H1 (cell line): ENCODE data around the gene ZNF423. TPM values are rescaled to one million over a fixed set of nuclear protein-coding genes. Genes with fewer than 3 reads are reported as not detected.

Source experiments
- BRCA1 ChIP-seq: IDR thresholded peaks from 2 replicates; pipeline ENCODE4 v1.6.1; 2012; ENCODE audit warnings: low read depth, low read length, improper control_type of control experiment
- CBX5 ChIP-seq: fragments of 300-800, 300-1000 bp; sonication (generic); IDR thresholded peaks from 2 replicates; pipeline ENCODE4 v1.7.1; 2016; ENCODE audit warnings: antibody characterized with exemption, low read length, low read depth
- CBX8 ChIP-seq: fragments of 300-800, 300-1000 bp; sonication (generic); IDR thresholded peaks from 2 replicates; pipeline ENCODE4 v1.7.1; 2016; ENCODE audit warnings: low read depth, low read length, borderline replicate concordance
- CEBPB ChIP-seq: IDR thresholded peaks from 2 replicates; pipeline ENCODE4 v1.6.1; 2012; ENCODE audit warnings: low read depth, low read length
- CTBP2 ChIP-seq: IDR thresholded peaks from 2 replicates; pipeline ENCODE4 v1.7.0; 2011; ENCODE audit warnings: borderline replicate concordance, mild to moderate bottlenecking, moderate library complexity, mixed read lengths, low read length; ENCODE audit not compliant: insufficient read depth, insufficient read length
- E2F6 ChIP-seq: IDR thresholded peaks from 2 replicates; pipeline ENCODE4 v1.6.1; 2012; ENCODE audit warnings: inconsistent platforms
- EGR1 ChIP-seq: IDR thresholded peaks from 2 replicates; pipeline ENCODE4 v1.6.1; 2011; ENCODE audit warnings: low read depth, low read length, borderline replicate concordance
- JUN ChIP-seq: IDR thresholded peaks from 2 replicates; pipeline ENCODE4 v1.6.1; 2011; ENCODE audit warnings: low read depth, mild to moderate bottlenecking, improper control_type of control experiment, low read length
- JUND ChIP-seq: IDR thresholded peaks from 2 replicates; pipeline ENCODE4 v1.6.1; 2011; ENCODE audit warnings: mild to moderate bottlenecking, improper control_type of control experiment, low read length
- KDM1A ChIP-seq: fragments of 200-600, 300-600 bp; sonication (generic); IDR thresholded peaks from 2 replicates; pipeline ENCODE4 v1.7.1; 2016; ENCODE audit warnings: mild to moderate bottlenecking, low read length, borderline replicate concordance
- MAX ChIP-seq: IDR thresholded peaks from 2 replicates; pipeline ENCODE4 v1.6.1; 2012; ENCODE audit warnings: inconsistent platforms
- PHF8 ChIP-seq: fragments of 200-600 bp; sonication (generic); conservative IDR thresholded peaks from 2 replicates; pipeline ENCODE4 v1.7.1; 2012; ENCODE audit warnings: low read depth, mild to moderate bottlenecking, inconsistent platforms, low read length, moderate library complexity
- POU5F1 ChIP-seq: IDR thresholded peaks from 2 replicates; pipeline ENCODE4 v1.6.1; 2011; ENCODE audit warnings: low read depth, mild to moderate bottlenecking, low read length, moderate library complexity
- RFX5 ChIP-seq: IDR thresholded peaks from 2 replicates; pipeline ENCODE4 v1.6.1; 2011; ENCODE audit warnings: low read depth, low read length, improper control_type of control experiment, borderline replicate concordance
- RXRA ChIP-seq: IDR thresholded peaks from 2 replicates; pipeline ENCODE4 v1.6.1; 2011; ENCODE audit warnings: low read depth, mild to moderate bottlenecking, low read length, moderate library complexity; ENCODE audit not compliant: insufficient read depth
- SAP30 ChIP-seq: fragments of 300-600 bp; sonication (generic); IDR thresholded peaks from 2 replicates; pipeline ENCODE4 v1.7.1; 2012; ENCODE audit warnings: low read length, moderate library complexity, mild to moderate bottlenecking, inconsistent platforms; ENCODE audit not compliant: insufficient read depth, insufficient replicate concordance
- SP4 ChIP-seq: IDR thresholded peaks from 2 replicates; pipeline ENCODE4 v1.6.1; 2012; ENCODE audit warnings: low read length, inconsistent platforms
- SRF ChIP-seq: IDR thresholded peaks from 2 replicates; pipeline ENCODE4 v1.6.1; 2011; ENCODE audit warnings: mild to moderate bottlenecking, low read depth, low read length, moderate library complexity
- TCF12 ChIP-seq: IDR thresholded peaks from 2 replicates; pipeline ENCODE4 v1.6.1; 2011; ENCODE audit warnings: low read depth, mild to moderate bottlenecking, low read length
- TEAD4 ChIP-seq: IDR thresholded peaks from 2 replicates; pipeline ENCODE4 v1.6.1; 2012; ENCODE audit warnings: low read depth, low read length, inconsistent platforms, mixed read lengths
- YY1 ChIP-seq: IDR thresholded peaks from 2 replicates; pipeline ENCODE4 v1.6.1; 2011; ENCODE audit warnings: low read depth, mild to moderate bottlenecking, low read length
- polyA plus RNA-seq, 7 experiments: library from polyadenylated mRNA; depleted of rRNA in 3 of 7; stranded (reverse) in 5 of 7; unstranded in 2 of 7; fragments of >200 nt in 5 of 7; fragments of 200-250 nt in 2 of 7; gene quantifications; 1 replicate in 5 of 7; 2 replicates in 1 of 7; 4 replicates in 1 of 7; pipeline versions ENCODE4 v1.2.1 to v1.2.3, GENCODE V29; 2011 to 2013; ENCODE audit warnings: missing spikeins in 2 of 7, mixed read lengths in 2 of 7
- total RNA-seq: library from RNA; stranded (reverse); fragmentation: NEBNext Ultra II Directional; extraction: Animal tissue kit (Norgen Biotek cat#: 25700); gene quantifications from 2 replicates; pipeline ENCODE4 v1.2.1, GENCODE V29; 2021

The ZNF423 gene
- total and polyA plus RNA-seq, 2 of the 8 experiments (the other 6 are each of a cell fraction or from before 2014, with no cell fraction given), result 38.2 to 52.3 TPM

- TF ChIP-seq CTBP2 (peak; percentile 44), CBX5 (no peak), EGR1 (0 out of 2 replicates have a peak, but pooled peaks have one; percentile 13), POU5F1 (peak; percentile 34; the same call in 1 of the 2 replicates), SRF (no peak), SAP30 (no peak), KDM1A (no peak), PHF8 (no peak), RXRA (0 out of 2 replicates have a peak, but pooled peaks have one; percentile 17), BRCA1 (no peak), JUND (no peak), TEAD4 (peak; percentile 47; the same call in 1 of the 2 replicates), MAX (peak; percentile 50; the same call in 1 of the 2 replicates), YY1 (no peak), CEBPB (no peak), E2F6 (no peak), CBX8 (no peak), SP4 (0 out of 2 replicates have a peak, but pooled peaks have one; percentile 30), RFX5 (no peak), TCF12 (no peak), JUN (no peak)
Measured at GRCh38 chr16:49556606-49557446, 299.1 kb downstream of the ZNF423 start (continued).
